Measurements from ENCODE around the gene TMEM154. TPM values are rescaled to one million over a fixed set of nuclear protein-coding genes. Genes with fewer than 3 reads are reported as not detected.

The TMEM154 gene
- total and polyA plus RNA-seq, 10 of the 15 experiments (the other 5 are each of a cell fraction or from before 2014, with no cell fraction given): 5.1 to 41.4 (median 18.2) TPM

DNA sequence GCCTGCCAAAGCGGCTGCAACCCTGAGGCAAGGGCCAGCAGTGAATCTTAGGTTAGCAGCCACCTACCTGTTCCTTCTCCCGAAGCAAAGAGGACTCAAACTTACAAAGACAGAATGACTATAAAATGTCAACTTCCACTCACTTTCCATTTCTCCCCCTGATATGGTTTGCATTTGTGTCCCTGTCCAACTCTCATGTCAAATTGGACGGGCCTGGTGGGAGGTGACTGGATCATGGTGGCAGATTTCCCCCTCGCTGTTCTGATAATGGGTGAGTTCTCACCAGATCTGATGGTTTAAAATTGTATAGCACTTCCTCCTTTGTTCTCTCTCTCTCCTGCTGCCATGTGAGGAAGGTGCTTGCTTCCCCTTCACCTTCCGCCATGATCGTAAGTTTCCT is 35.3 kb upstream of the TMEM154 start:
- CTCF ChIA-PET: interaction anchor here (0.7 to 1.2 kb wide), 4 partner anchors 8 to 57 kb away, joined by 3 to 5 read pairs (median 4); no protein-coding TSS in a partner anchor
- DNase-seq (ENCODE audit: low read depth, low spot score): no peak

DNA sequence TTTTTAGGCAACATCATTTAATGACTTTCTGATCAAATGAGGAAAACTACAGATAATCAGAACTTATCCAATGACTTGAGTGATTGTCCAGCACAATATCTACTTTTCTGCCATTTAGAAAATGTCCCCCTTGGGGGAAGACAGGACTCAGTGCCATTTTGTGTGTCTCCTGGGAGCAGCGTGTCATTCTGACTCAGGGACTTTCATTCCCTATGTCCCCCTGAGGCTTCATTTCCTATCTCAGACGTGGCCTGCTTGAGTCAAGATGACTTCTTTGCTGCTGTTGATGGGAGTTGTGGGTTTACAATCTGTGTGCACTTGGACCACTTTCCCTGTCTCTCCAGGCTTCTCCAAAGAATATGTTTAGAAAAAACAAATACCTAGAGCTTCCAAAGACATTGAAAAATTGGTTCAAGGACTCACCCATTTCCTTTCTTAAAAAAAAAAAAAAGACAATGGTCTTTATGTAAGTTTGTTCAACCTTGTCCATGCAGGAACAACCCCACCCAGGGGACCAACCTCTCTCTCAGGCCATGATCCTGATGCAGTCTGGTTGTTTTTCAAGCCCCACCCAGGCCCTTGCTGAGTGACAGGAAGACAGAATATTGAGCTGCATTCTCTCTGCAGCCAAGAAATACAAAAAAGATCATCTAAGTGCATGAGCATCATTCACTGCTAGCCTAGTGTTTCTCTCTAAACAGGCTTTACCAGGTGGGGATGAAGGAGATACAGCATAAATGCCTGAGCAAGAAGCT is 34.3 kb upstream of the TMEM154 start:
- no peak for DNase-seq (ENCODE audit: low read depth, low spot score)
- H3K27me3 ChIP-seq (replicated peaks in 1 of 2; ENCODE audit: control insufficient read depth in 2 of 2, insufficient read depth in 2 of 2, low read length in 1 of 2): no peaks in the 10 kb centered on the region
- H3K9me3 ChIP-seq (replicated peaks; ENCODE audit: control insufficient read depth, insufficient read depth, low read length): peaks cover 6% of the 10 kb centered on the region
- 0 out of 3 replicates have a peak, but pooled peaks have one; percentile 9 for ATAC-seq
- H2AFZ ChIP-seq (ENCODE audit: control insufficient read depth, low read depth, low read length): no peak overlapping the region
- TF ChIP-seq NFXL1 (IDR thresholded peaks at IDR 0.05; ENCODE audit: borderline replicate concordance) (no peak), MYC (IDR thresholded peaks at IDR 0.05; ENCODE audit: insufficient read depth, insufficient read length, insufficient replicate concordance, low read length, severe bottlenecking) (no peak), BCL11A (IDR thresholded peaks at IDR 0.05; ENCODE audit: low read depth, low read length) (no peak), SREBF1 (IDR thresholded peaks at IDR 0.05; ENCODE audit: low read length) (no peak), MEF2B (IDR thresholded peaks at IDR 0.05; ENCODE audit: partially characterized antibody, poor library complexity, severe bottlenecking) (peak; percentile 67), NFIC (IDR thresholded peaks at IDR 0.05; ENCODE audit: low read depth, low read length) (no peak), SMAD5 (IDR thresholded peaks at IDR 0.05; ENCODE audit: low read depth) (no peak), MTA3 (IDR thresholded peaks at IDR 0.05; ENCODE audit: borderline replicate concordance, low read length) (no peak), NBN (IDR thresholded peaks at IDR 0.05) (no peak), GABPA (IDR thresholded peaks at IDR 0.05; ENCODE audit: low read depth) (no peak), POU2F2 (IDR thresholded peaks at IDR 0.05; ENCODE audit: borderline replicate concordance, low read depth, low read length) (no peak)
- TF ChIP-seq, protein P1, sequence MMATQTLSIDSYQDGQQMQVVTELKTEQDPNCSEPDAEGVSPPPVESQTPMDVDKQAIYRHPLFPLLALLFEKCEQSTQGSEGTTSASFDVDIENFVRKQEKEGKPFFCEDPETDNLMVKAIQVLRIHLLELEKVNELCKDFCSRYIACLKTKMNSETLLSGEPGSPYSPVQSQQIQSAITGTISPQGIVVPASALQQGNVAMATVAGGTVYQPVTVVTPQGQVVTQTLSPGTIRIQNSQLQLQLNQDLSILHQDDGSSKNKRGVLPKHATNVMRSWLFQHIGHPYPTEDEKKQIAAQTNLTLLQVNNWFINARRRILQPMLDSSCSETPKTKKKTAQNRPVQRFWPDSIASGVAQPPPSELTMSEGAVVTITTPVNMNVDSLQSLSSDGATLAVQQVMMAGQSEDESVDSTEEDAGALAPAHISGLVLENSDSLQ (IDR thresholded peaks at IDR 0.05): peak; percentile 73
- H3K27ac ChIP-seq (ENCODE audit: control insufficient read depth, insufficient read depth): no peak overlapping the region
- 0% methylated on average over 2 of the region's 2 CpGs for WGBS (ENCODE audit: insufficient coverage, insufficient replicate concordance, low lambda C conversion rate, missing lambda C conversion rate)
- CTCF ChIA-PET: interaction anchor here (0.7 to 1.2 kb wide), 4 partner anchors 8 to 56 kb away, joined by 3 to 5 read pairs (median 4); no protein-coding TSS in a partner anchor
- no peaks in the 10 kb centered on the region for H3K36me3 ChIP-seq (ENCODE audit: control insufficient read depth in 2 of 2, insufficient read depth in 2 of 2, low read length in 1 of 2)
- no peak overlapping the region for H3K4me2 ChIP-seq (ENCODE audit: control insufficient read depth, insufficient read depth)
- no peaks in the 10 kb centered on the region for H4K20me1 ChIP-seq (ENCODE audit: control insufficient read depth, insufficient read depth)
- no peak for FAIRE-seq
- POLR2A ChIA-PET: interaction anchor here (0.6 kb wide), 1 partner anchor 59 kb away, joined by 3 read pairs; no protein-coding TSS in a partner anchor
- RAD21 ChIA-PET (ENCODE audit: unreplicated experiment): interaction anchor here (1.2 kb wide), 1 partner anchor 15 kb away, joined by 3 read pairs; no protein-coding TSS in a partner anchor
- SMC1A ChIA-PET (ENCODE audit: uncharacterized antibody, unreplicated experiment): interaction anchor here (0.7 to 1.4 kb wide), 4 partner anchors 8 to 286 kb away, joined by 3 to 5 read pairs (median 4); no protein-coding TSS in a partner anchor
- in situ Hi-C loops (cut with MboI) (no loop called here), intact Hi-C loops (cut with micrococcal nuclease; ENCODE audit: unreplicated experiment) (no loop called here)
- H3K9ac ChIP-seq (ENCODE audit: control insufficient read depth, insufficient read depth, low read length): no peak overlapping the region
- H3K4me1 ChIP-seq (ENCODE audit: control insufficient read depth, insufficient read depth, low read length): peaks cover 11% of the 10 kb centered on the region
- H3K79me2 ChIP-seq (ENCODE audit: control insufficient read depth, insufficient read depth, low read length): no peaks in the 10 kb centered on the region
- BruUV-seq (replicated peaks): no TSS peak
- no peak overlapping the region for H3K4me3 ChIP-seq

More for the DNA sequence above, 35.3 kb upstream of the TMEM154 start:
- RAD21 ChIA-PET (ENCODE audit: unreplicated experiment): interaction anchor here (1.2 kb wide), 1 partner anchor 16 kb away, joined by 3 read pairs; no protein-coding TSS in a partner anchor
- H3K27me3 ChIP-seq (replicated peaks in 1 of 2; ENCODE audit: control insufficient read depth in 2 of 2, insufficient read depth in 2 of 2, low read length in 1 of 2): no peaks in the 10 kb centered on the region
- no peak overlapping the region for H2AFZ ChIP-seq (ENCODE audit: control insufficient read depth, low read depth, low read length)
- TF ChIP-seq EZH2 (IDR thresholded peaks at IDR 0.05; ENCODE audit: borderline replicate concordance, control insufficient read depth, low read depth, low read length) (no peak), ZNF274 (IDR thresholded peaks at IDR 0.05; ENCODE audit: insufficient read depth, insufficient read length) (peak; percentile 23)
- H3K9ac ChIP-seq (ENCODE audit: control insufficient read depth, insufficient read depth, low read length): no peak overlapping the region
- ATAC-seq: no peak
- H3K79me2 ChIP-seq (ENCODE audit: control insufficient read depth, insufficient read depth, low read length): no peaks in the 10 kb centered on the region
- H3K4me1 ChIP-seq (ENCODE audit: control insufficient read depth, insufficient read depth, low read length): peaks cover 2% of the 10 kb centered on the region
- no peak overlapping the region for H3K4me3 ChIP-seq
- 93% methylated on average over 6 of the region's 6 CpGs for WGBS (ENCODE audit: insufficient coverage, insufficient replicate concordance, low lambda C conversion rate, missing lambda C conversion rate)
- SMC1A ChIA-PET (ENCODE audit: uncharacterized antibody, unreplicated experiment): interaction anchor here (0.7 to 1.4 kb wide), 3 partner anchors 7 to 37 kb away, joined by 3 to 5 read pairs (median 3); no protein-coding TSS in a partner anchor
- peaks cover 6% of the 10 kb centered on the region for H3K9me3 ChIP-seq (replicated peaks; ENCODE audit: control insufficient read depth, insufficient read depth, low read length)
- BruUV-seq (replicated peaks): no TSS peak
- no peak for FAIRE-seq
- no peak overlapping the region for H3K4me2 ChIP-seq (ENCODE audit: control insufficient read depth, insufficient read depth)
- intact Hi-C loops (cut with micrococcal nuclease; ENCODE audit: unreplicated experiment): no loop called here
- no peak overlapping the region for H3K27ac ChIP-seq (ENCODE audit: control insufficient read depth, insufficient read depth)
- POLR2A ChIA-PET: no interaction called here
- in situ Hi-C loops (cut with MboI): no loop called here
- H4K20me1 ChIP-seq (ENCODE audit: control insufficient read depth, insufficient read depth): no peaks in the 10 kb centered on the region
- H3K36me3 ChIP-seq (ENCODE audit: control insufficient read depth in 2 of 2, insufficient read depth in 2 of 2, low read length in 1 of 2): no peaks in the 10 kb centered on the region
